ENCODE data around the gene DMXL2. TPM values are rescaled to one million over a fixed set of nuclear protein-coding genes. Genes with fewer than 3 reads are reported as not detected.
"Not testable (repeated sequence)": the region's sequence is repeated elsewhere in the genome, so short reads cannot be mapped to it uniquely, and the experiment has no call there.

The DMXL2 gene
- total RNA-seq, 2 experiments from 2014 or later: 4.2 to 4.8 TPM

- Mint-ChIP-seq H3K4me3 (no peak overlapping the region), H3K36me3 (ENCODE audit: low read depth) (peaks cover 2% of the 10 kb centered on the region), H3K27me3 (no peaks in the 10 kb centered on the region), H3K27ac (no peak overlapping the region), H3K9me3 (peaks cover 5% of the 10 kb centered on the region), H3K4me1 (ENCODE audit: low read depth) (no peaks in the 10 kb centered on the region)
- POLR2A ChIA-PET: no interaction called here
- intact Hi-C loops (cut with micrococcal nuclease): no loop called here
- no peak for ATAC-seq
- TF ChIP-seq, protein P1, sequence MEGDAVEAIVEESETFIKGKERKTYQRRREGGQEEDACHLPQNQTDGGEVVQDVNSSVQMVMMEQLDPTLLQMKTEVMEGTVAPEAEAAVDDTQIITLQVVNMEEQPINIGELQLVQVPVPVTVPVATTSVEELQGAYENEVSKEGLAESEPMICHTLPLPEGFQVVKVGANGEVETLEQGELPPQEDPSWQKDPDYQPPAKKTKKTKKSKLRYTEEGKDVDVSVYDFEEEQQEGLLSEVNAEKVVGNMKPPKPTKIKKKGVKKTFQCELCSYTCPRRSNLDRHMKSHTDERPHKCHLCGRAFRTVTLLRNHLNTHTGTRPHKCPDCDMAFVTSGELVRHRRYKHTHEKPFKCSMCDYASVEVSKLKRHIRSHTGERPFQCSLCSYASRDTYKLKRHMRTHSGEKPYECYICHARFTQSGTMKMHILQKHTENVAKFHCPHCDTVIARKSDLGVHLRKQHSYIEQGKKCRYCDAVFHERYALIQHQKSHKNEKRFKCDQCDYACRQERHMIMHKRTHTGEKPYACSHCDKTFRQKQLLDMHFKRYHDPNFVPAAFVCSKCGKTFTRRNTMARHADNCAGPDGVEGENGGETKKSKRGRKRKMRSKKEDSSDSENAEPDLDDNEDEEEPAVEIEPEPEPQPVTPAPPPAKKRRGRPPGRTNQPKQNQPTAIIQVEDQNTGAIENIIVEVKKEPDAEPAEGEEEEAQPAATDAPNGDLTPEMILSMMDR (IDR thresholded peaks at IDR 0.05): no peak
- DNase-seq: no peak
- CTCF ChIA-PET: no interaction called here
Observed at GRCh38 chr15:51577636-51578304, 44.8 kb downstream of the DMXL2 start.

GRCh38 chr15:51576911-51577500 lies 45.6 kb downstream of the DMXL2 start:
- ATAC-seq (no peak), DNase-seq (no peak)
- no peaks in the 10 kb centered on the region for H3K27me3 Mint-ChIP-seq
- H3K36me3 Mint-ChIP-seq (ENCODE audit: low read depth): peaks cover 2% of the 10 kb centered on the region
- POLR2A ChIA-PET: no interaction called here
- intact Hi-C loops (cut with micrococcal nuclease): no loop called here
- H3K4me3 Mint-ChIP-seq: no peak overlapping the region
- H3K9me3 Mint-ChIP-seq: peaks cover 2% of the 10 kb centered on the region
- TF ChIP-seq, protein P1 (IDR thresholded peaks at IDR 0.05): no peak
- H3K4me1 Mint-ChIP-seq (ENCODE audit: low read depth): no peaks in the 10 kb centered on the region
- no peak overlapping the region for H3K27ac Mint-ChIP-seq
- CTCF ChIA-PET: no interaction called here

DNA sequence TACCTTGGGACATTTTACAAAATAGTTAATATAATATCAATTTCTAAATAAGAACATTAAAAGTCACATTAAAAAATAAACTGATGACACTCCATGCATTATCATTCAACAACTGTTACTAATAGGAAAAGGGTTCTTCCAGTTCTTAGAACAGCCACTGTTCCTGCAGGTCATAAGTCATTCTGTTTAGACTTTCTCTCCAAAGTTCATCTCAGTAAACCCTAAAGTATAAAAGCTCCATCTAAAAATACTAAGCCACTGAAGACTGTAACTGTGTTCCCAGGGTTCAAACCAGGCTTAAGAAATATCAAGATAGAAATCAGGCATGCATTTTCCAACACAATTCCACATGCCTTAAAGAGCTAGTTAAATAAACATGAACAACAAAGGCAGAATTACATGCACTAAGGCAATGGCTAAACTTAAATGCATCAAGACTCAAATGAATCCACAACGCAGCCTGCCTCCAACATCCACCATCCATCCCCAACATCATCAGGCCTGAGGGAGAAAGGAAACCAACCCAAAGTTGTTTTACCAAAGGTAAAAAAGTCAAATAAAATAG lies 46.2 kb downstream of the DMXL2 start:
- H3K9me3 Mint-ChIP-seq: peaks cover 2% of the 10 kb centered on the region
- peaks cover 2% of the 10 kb centered on the region for H3K36me3 Mint-ChIP-seq (ENCODE audit: low read depth)
- ChIA-PET CTCF (no interaction called here), POLR2A (no interaction called here)
- H3K27ac Mint-ChIP-seq: no peak overlapping the region
- ATAC-seq (no peak), DNase-seq (no peak)
- H3K27me3 Mint-ChIP-seq: no peaks in the 10 kb centered on the region
- no peaks in the 10 kb centered on the region for H3K4me1 Mint-ChIP-seq (ENCODE audit: low read depth)
- intact Hi-C loops (cut with micrococcal nuclease): no loop called here
- TF ChIP-seq, protein P1 (IDR thresholded peaks at IDR 0.05): no peak
- no peak overlapping the region for H3K4me3 Mint-ChIP-seq

DNA sequence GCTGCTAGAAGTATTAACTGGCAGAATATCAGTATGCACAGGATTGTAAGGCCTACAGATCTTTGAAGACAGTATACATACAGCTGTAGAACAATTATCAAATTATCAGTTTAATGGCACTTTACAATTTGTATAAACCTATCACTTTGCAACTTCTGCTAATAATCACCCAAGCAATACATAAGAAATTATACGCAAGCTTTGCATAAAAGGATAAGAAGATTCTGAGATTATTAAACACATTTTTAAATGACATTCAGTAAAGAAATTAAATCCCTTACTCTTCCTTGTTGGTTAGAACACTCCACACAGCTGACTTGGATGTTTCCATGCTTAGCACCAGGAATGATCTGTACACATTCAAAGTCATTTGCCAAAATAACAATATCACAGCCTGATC lies 46.8 kb downstream of the DMXL2 start:
- Mint-ChIP-seq H3K9me3 (no peaks in the 10 kb centered on the region), H3K27ac (no peak overlapping the region), H3K4me3 (no peak overlapping the region), H3K4me1 (ENCODE audit: low read depth) (no peaks in the 10 kb centered on the region), H3K36me3 (ENCODE audit: low read depth) (peaks cover 2% of the 10 kb centered on the region), H3K27me3 (no peaks in the 10 kb centered on the region)
- POLR2A ChIA-PET: no interaction called here
- intact Hi-C loops (cut with micrococcal nuclease): no loop called here
- TF ChIP-seq, protein P1 (IDR thresholded peaks at IDR 0.05): no peak
- ATAC-seq (no peak), DNase-seq (no peak)
- CTCF ChIA-PET: no interaction called here

- H3K4me1 Mint-ChIP-seq (ENCODE audit: low read depth); POLR2A ChIA-PET; ATAC-seq; H3K9me3 Mint-ChIP-seq; H3K27ac Mint-ChIP-seq; intact Hi-C loops (cut with micrococcal nuclease); CTCF ChIA-PET; H3K27me3 Mint-ChIP-seq; H3K36me3 Mint-ChIP-seq (ENCODE audit: low read depth); DNase-seq; H3K4me3 Mint-ChIP-seq: not testable (repeated sequence)
Observed at GRCh38 chr15:51573352-51573751, 49.2 kb downstream of the DMXL2 start.

DNA sequence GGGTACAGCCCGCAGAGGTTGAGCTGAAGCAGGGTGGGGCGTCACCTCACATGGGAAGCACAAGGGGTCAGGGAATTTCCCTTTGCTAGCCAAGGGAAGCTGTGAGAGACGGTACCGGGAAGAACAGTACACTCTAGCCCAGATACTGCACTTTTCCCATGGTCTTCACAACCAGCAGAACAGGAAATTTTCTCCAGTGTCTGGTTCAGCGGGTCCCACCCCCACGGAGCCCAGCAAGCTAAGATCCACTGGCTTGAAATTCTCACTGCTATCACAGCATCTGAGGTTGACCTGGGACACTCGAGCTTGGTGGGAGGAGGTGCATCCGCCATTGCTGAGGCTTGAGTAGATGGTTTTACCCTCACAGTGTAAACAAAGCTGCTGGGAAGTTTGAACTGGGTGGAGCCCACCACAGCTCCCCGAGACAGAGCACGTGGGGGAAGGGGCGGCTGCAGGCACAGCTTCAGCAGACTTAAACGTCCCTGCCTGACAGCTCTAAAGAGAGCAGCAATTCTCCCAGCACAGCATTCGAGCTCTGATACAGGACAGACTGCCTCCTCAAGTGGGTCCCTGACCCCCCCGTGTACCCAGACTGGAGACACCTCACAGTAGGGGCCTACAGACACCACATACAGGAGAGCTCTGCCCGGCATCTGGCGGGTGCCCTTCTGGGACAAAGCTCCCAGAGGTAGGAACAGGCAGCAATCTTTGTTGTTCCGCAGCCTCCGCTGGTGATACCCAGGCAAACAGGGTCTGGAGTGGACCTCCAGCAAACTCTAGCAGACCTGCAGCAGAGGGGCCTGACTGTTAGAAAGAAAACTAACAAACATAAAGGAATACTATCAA lies 53.4 kb downstream of the DMXL2 start:
- CTCF ChIA-PET; H3K4me1 Mint-ChIP-seq (ENCODE audit: low read depth); H3K36me3 Mint-ChIP-seq (ENCODE audit: low read depth); H3K27me3 Mint-ChIP-seq; DNase-seq; intact Hi-C loops (cut with micrococcal nuclease); ATAC-seq; H3K4me3 Mint-ChIP-seq; POLR2A ChIA-PET; H3K9me3 Mint-ChIP-seq; H3K27ac Mint-ChIP-seq: not testable (repeated sequence)

Measured in activated CD8-positive, alpha-beta T cell treated with anti-CD3 and anti-CD28 coated beads for 36 hours (primary cell).